Measurements from ENCODE around the gene TMEM25.

GRCh38 chr11:118581057-118581456 lies 50.1 kb downstream of the TMEM25 start:
- TF ChIP-seq, protein P1, sequence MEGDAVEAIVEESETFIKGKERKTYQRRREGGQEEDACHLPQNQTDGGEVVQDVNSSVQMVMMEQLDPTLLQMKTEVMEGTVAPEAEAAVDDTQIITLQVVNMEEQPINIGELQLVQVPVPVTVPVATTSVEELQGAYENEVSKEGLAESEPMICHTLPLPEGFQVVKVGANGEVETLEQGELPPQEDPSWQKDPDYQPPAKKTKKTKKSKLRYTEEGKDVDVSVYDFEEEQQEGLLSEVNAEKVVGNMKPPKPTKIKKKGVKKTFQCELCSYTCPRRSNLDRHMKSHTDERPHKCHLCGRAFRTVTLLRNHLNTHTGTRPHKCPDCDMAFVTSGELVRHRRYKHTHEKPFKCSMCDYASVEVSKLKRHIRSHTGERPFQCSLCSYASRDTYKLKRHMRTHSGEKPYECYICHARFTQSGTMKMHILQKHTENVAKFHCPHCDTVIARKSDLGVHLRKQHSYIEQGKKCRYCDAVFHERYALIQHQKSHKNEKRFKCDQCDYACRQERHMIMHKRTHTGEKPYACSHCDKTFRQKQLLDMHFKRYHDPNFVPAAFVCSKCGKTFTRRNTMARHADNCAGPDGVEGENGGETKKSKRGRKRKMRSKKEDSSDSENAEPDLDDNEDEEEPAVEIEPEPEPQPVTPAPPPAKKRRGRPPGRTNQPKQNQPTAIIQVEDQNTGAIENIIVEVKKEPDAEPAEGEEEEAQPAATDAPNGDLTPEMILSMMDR (IDR thresholded peaks at IDR 0.05) = no peak
- TF ChIP-seq POLR2AphosphoS5 (IDR thresholded peaks at IDR 0.05) (no peak), POLR2A (IDR thresholded peaks at IDR 0.05) (no peak), EP300 (IDR thresholded peaks at IDR 0.05) (no peak)
